ENCODE measurements around the gene UBE2E1.
"Not testable (repeated sequence)": the region's sequence is repeated elsewhere in the genome, so short reads cannot be mapped to it uniquely, and the experiment has no call there.

UBE2E1 gene

GRCh38 chr3:23859012-23859743 is 53.4 kb downstream of the UBE2E1 start:
- peak; percentile 49 for DNase-seq

- DNase-seq: no peak
Observed at GRCh38 chr3:23859839-23860382, 54.2 kb downstream of the UBE2E1 start.

GRCh38 chr3:23861689-23862088 is 55.9 kb downstream of the UBE2E1 start:
- no peak for DNase-seq

- DNase-seq: no peak
Observed at GRCh38 chr3:23863060-23863459, 57.3 kb downstream of the UBE2E1 start.

- DNase-seq: no peak
Observed at GRCh38 chr3:23864931-23865330, 59.2 kb downstream of the UBE2E1 start.

GRCh38 chr3:23865595-23866396 is 60.0 kb downstream of the UBE2E1 start:
- peak; percentile 37 for DNase-seq

- DNase-seq: no peak
Observed at GRCh38 chr3:23867400-23867799, 61.6 kb downstream of the UBE2E1 start.

- DNase-seq: no peak
Observed at GRCh38 chr3:23867838-23868237, 62.1 kb downstream of the UBE2E1 start.

- no peak for DNase-seq
Observed at GRCh38 chr3:23869977-23870662, 64.4 kb downstream of the UBE2E1 start.

GRCh38 chr3:23870663-23871043 is 64.9 kb downstream of the UBE2E1 start:
- not testable (repeated sequence) for DNase-seq

- DNase-seq: not testable (repeated sequence)
Observed at GRCh38 chr3:23871361-23871760, 65.6 kb downstream of the UBE2E1 start.

- no peak for DNase-seq
Observed at GRCh38 chr3:23872330-23872729, 66.6 kb downstream of the UBE2E1 start.

- no peak for DNase-seq
Observed at GRCh38 chr3:23873941-23874340, 68.2 kb downstream of the UBE2E1 start.

GRCh38 chr3:23874359-23875112 is 68.8 kb downstream of the UBE2E1 start:
- no peak for DNase-seq

- DNase-seq: no peak
Observed at GRCh38 chr3:23875113-23875725, 69.5 kb downstream of the UBE2E1 start.

GRCh38 chr3:23876923-23877322 is 71.2 kb downstream of the UBE2E1 start:
- no peak for DNase-seq

- peak; percentile 62 for DNase-seq
Observed at GRCh38 chr3:23877329-23877980, 71.7 kb downstream of the UBE2E1 start.

GRCh38 chr3:23879485-23879884 is 73.7 kb downstream of the UBE2E1 start:
- DNase-seq: no peak

GRCh38 chr3:23880703-23881339 is 75.1 kb downstream of the UBE2E1 start:
- DNase-seq: no peak

- not testable (repeated sequence) for DNase-seq
Observed at GRCh38 chr3:23881993-23882392, 76.2 kb downstream of the UBE2E1 start.

- no peak for DNase-seq
Observed at GRCh38 chr3:23882487-23882918, 76.7 kb downstream of the UBE2E1 start.

Measured in T1000 (cell line).